Measurements from ENCODE around the gene MYCBPAP.

MYCBPAP gene

GRCh38 chr17:50518384-50519023 lies 10.3 kb downstream of the MYCBPAP start:
- no peak for DNase-seq (ENCODE audit: low spot score)

- no peak for DNase-seq (ENCODE audit: low spot score)
These were observed 11.0 kb downstream of the MYCBPAP start for GRCh38 chr17:50519141-50519834.

- DNase-seq (ENCODE audit: low spot score), result no peak
These were observed 12.2 kb downstream of the MYCBPAP start for GRCh38 chr17:50520483-50520882.

DNA sequence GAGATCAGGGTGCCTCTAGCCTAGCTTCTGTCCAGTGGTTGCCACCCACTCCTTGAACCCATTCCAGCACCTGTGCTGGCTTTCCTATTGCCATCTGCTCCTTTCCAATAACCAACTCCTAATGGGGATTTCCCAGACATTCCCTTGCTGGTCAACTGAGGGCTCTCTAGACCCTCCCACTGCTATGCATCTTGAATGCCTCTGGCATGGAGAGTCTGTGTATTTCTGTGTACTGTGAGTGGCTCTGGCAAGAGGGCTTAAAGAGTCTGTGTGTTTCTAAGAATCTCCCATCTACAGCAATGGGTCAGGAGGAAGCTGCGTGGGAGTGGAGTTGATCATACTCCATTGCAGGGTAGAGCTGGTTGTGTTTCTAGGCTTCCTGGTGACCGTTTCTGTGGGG lies 13.3 kb downstream of the MYCBPAP start:
- no peak for DNase-seq (ENCODE audit: low spot score)

DNA sequence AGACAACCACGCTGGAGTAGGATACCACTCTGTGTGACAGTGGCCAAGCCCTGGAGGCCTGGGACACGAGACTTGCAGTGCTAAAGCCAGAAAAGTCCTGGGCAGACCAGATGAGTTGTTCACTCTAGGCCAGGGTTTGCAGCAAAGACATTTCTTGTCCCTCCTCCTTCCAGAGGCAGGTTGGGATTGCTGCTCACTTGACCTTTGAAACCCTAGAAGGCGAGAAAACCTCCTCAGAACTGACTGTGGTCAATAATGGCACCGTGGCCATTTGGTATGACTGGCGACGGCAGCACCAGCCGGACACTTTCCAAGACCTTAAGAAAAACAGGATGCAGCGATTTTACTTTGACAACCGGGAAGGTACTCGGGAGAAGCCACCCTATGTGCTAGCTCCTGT lies 14.5 kb downstream of the MYCBPAP start:
- no peak for DNase-seq (ENCODE audit: low spot score)

- DNase-seq (ENCODE audit: low spot score), result no peak
These were observed 15.0 kb downstream of the MYCBPAP start for GRCh38 chr17:50523208-50523607.

- DNase-seq (ENCODE audit: low spot score), result no peak
These were observed 16.6 kb downstream of the MYCBPAP start for GRCh38 chr17:50524838-50525237.

GRCh38 chr17:50527155-50527762 lies 19.0 kb downstream of the MYCBPAP start:
- DNase-seq (ENCODE audit: low spot score), result no peak

GRCh38 chr17:50527949-50528474 lies 19.8 kb downstream of the MYCBPAP start:
- no peak for DNase-seq (ENCODE audit: low spot score)

- DNase-seq (ENCODE audit: low spot score), result no peak
These were observed 21.6 kb downstream of the MYCBPAP start for GRCh38 chr17:50529849-50530248.

DNA sequence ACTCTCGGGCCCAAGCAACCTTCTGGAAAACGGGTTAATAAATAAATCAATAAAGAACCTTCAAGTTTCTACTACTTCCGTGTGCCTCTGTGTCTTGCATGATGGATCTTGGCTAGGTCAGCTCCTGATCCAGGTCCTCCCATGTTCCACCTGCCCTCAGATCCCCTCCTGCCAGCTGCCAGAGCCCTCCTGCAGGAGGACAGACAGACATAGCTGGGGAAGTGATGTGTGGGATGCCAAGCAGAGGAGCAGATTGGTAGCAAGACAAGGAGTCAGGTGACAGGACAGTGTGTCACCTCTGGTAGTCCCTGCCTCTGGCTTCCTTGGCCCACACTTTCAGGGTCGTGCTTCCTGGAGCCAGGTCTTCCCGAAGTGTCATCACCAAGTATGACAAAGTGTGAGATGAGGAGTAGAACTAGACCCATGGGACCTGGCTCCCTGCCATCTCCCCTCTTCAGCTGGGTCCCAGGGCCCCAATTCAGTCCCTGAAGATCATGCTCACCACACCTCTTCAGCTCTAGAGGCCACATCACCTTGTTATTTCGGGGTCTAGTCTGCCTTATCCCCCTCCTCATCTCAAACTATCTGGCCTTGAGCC lies 23.3 kb downstream of the MYCBPAP start:
- DNase-seq (ENCODE audit: low spot score), result no peak

DNA sequence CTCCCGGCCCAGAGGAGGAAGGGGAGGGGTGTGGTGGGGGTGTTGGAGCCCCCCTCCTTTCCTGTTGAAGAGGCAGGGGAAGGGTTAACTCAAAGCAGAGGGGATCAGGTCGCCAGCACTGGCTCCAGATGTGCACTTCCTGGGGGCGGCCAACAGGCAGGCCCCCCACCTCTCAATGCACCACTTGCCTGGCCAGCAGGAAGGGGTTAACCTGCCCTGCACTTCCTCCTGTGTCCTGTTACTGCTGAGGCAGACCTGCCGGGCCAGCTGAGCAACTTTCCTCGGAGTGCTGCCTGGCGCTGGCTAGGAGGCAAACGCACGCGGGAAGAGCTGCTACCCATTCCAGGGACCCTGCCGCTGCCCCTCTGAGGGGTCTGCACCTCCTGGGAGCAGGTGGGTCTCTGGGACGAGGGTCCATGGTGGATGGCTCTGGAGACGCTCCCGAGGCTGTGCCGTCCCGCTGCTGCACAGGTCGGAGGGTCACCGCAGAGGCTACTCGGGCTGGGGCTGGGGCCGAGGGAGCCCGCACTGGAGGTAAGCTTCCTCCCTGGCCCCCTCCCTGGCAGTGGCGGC lies 24.3 kb downstream of the MYCBPAP start, which contains the start of gene EPN3:
TSS of gene EPN3 (plus strand) at position 284 of the 573 bp plus-strand sequence. CDS start 3,822 bp downstream, outside the sequence.
- DNase-seq (ENCODE audit: low spot score), result no peak

GRCh38 chr17:50533185-50533584 lies 24.9 kb downstream of the MYCBPAP start:
- DNase-seq (ENCODE audit: low spot score), result no peak

- DNase-seq (ENCODE audit: low spot score), result no peak
These were observed 25.5 kb downstream of the MYCBPAP start for GRCh38 chr17:50533720-50534148.

- DNase-seq (ENCODE audit: low spot score), result no peak
These were observed 26.2 kb downstream of the MYCBPAP start for GRCh38 chr17:50534222-50534978.

GRCh38 chr17:50534979-50535326 lies 26.7 kb downstream of the MYCBPAP start:
- no peak for DNase-seq (ENCODE audit: low spot score)

DNA sequence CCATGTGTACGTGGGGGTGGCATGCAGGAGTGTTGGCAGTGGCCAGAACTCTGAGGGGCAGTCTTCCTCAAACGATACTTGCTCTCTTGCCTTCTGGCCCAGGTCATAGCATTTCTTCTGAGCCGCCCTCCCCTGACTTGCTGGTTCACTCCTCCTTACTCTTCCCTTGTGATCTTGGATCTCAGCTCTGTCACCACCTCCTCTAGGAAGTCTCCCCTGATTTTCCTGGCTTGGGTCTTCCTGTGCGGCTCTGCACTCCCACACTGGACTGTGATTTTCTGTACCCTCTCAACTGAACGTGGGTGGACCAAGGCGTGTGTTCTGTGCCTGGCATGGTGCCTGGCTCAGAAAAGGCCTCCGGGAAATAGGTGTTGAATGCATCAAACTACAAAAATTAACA lies 27.2 kb downstream of the MYCBPAP start:
- DNase-seq (ENCODE audit: low spot score), result no peak

GRCh38 chr17:50536683-50537646 lies 28.7 kb downstream of the MYCBPAP start:
- DNase-seq (ENCODE audit: low spot score), result no peak

GRCh38 chr17:50537721-50538548 lies 29.7 kb downstream of the MYCBPAP start:
- no peak for DNase-seq (ENCODE audit: low spot score)
